Activated T-cell treated with anti-CD3 and anti-CD28 coated beads for 1 hour (primary cell): ENCODE measurements around the gene BCL2L12.
"Not testable (repeated sequence)": the region's sequence is repeated elsewhere in the genome, so short reads cannot be mapped to it uniquely, and the experiment has no call there.

Experiments
- DNase-seq: peaks from one replicate; pipeline ENCODE4 v3.0.0-alpha.2; 2020; ENCODE audit warnings: low read depth

The BCL2L12 gene

GRCh38 chr19:49713236-49713845 lies 47.6 kb downstream of the BCL2L12 start:
- DNase-seq, result no peak

GRCh38 chr19:49716154-49716553 lies 50.4 kb downstream of the BCL2L12 start:
- no peak for DNase-seq

- no peak for DNase-seq
Measured at GRCh38 chr19:49718511-49718910, 52.8 kb downstream of the BCL2L12 start.

GRCh38 chr19:49718991-49719390 lies 53.3 kb downstream of the BCL2L12 start:
- DNase-seq, result no peak

GRCh38 chr19:49719420-49719819 lies 53.7 kb downstream of the BCL2L12 start:
- DNase-seq, result not testable (repeated sequence)
